ENCODE results near the gene PRRX1.

Gene PRRX1

DNA sequence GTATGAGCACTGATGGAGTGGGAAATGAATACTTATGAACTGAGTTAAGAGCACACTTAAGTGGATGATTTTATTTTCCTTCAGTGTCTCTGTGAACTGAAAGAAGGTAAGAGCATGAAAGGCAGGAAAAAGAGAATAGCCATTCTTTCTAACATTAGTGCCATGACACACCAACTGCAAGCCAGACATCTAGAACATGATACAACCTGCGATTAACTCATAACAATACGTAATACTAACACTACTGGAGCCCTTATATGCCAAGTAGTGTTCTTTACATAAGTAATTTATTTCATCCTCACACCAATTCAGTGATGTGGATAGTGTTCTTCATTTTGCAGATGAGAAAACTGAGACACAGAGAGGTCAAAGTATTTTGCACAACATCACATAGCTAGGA is 56.7 kb downstream of the PRRX1 start:
- TF ChIP-seq TARDBP (IDR thresholded peaks at IDR 0.05) (no peak), BHLHE40 (IDR thresholded peaks at IDR 0.05; ENCODE audit: borderline replicate concordance) (no peak), ELF4 (IDR thresholded peaks at IDR 0.05) (no peak), LEF1 (IDR thresholded peaks at IDR 0.05; ENCODE audit: borderline replicate concordance) (no peak), ZNF384 (IDR thresholded peaks at IDR 0.05) (no peak), SUZ12 (IDR thresholded peaks at IDR 0.05) (no peak), FOXM1 (IDR thresholded peaks at IDR 0.05; ENCODE audit: borderline replicate concordance) (no peak), FOXA1 (IDR thresholded peaks at IDR 0.05) (no peak), CTBP1 (IDR thresholded peaks at IDR 0.05; ENCODE audit: borderline replicate concordance) (no peak), NFRKB (IDR thresholded peaks at IDR 0.05) (no peak), L3MBTL2 (conservative IDR thresholded peaks at IDR 0.05) (no peak)
- TF ChIP-seq, protein P1, sequence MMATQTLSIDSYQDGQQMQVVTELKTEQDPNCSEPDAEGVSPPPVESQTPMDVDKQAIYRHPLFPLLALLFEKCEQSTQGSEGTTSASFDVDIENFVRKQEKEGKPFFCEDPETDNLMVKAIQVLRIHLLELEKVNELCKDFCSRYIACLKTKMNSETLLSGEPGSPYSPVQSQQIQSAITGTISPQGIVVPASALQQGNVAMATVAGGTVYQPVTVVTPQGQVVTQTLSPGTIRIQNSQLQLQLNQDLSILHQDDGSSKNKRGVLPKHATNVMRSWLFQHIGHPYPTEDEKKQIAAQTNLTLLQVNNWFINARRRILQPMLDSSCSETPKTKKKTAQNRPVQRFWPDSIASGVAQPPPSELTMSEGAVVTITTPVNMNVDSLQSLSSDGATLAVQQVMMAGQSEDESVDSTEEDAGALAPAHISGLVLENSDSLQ (IDR thresholded peaks at IDR 0.05), result no peak
- ChIA-PET POLR2A (no interaction called here), CTCF (no interaction called here)

DNA sequence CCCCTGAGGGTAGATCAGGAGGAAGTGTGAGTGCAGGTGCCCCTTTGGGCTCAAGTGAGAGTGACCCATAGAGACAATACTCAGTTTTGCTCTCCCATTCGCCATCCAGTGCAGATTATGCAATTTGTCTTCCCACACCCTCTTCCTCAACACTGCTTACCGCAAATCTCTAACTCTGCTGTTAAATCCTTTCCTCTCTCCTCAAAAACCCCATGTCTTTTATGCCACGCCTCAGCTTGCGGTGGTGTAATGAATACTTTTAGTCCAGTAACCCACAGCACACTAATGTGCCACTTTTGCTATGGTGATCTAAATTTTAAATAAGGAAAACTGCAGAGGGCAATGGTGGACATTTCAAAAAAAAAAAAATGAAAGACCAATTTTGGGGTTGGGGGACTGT is 57.7 kb downstream of the PRRX1 start:
- CTCF ChIA-PET, result no interaction called here
- TF ChIP-seq NFRKB (IDR thresholded peaks at IDR 0.05), result no peak
- no peak for TF ChIP-seq TARDBP (IDR thresholded peaks at IDR 0.05)
- TF ChIP-seq SUZ12 (IDR thresholded peaks at IDR 0.05), result no peak
- no peak for TF ChIP-seq HDGF (IDR thresholded peaks at IDR 0.05; ENCODE audit: borderline replicate concordance)
- TF ChIP-seq ARNT (IDR thresholded peaks at IDR 0.05), result no peak
- no peak for TF ChIP-seq ZNF384 (IDR thresholded peaks at IDR 0.05)
- no peak for TF ChIP-seq BHLHE40 (IDR thresholded peaks at IDR 0.05; ENCODE audit: borderline replicate concordance)
- TF ChIP-seq FOXK2 (IDR thresholded peaks at IDR 0.05), result no peak
- TF ChIP-seq FOXA1 (IDR thresholded peaks at IDR 0.05), result no peak
- TF ChIP-seq SP1 (IDR thresholded peaks at IDR 0.05), result no peak
- TF ChIP-seq LEF1 (IDR thresholded peaks at IDR 0.05; ENCODE audit: borderline replicate concordance), result no peak
- TF ChIP-seq, protein P1 (IDR thresholded peaks at IDR 0.05), result no peak
- no peak for TF ChIP-seq ELF4 (IDR thresholded peaks at IDR 0.05)
- TF ChIP-seq CTBP1 (IDR thresholded peaks at IDR 0.05; ENCODE audit: borderline replicate concordance), result no peak
- TF ChIP-seq L3MBTL2 (conservative IDR thresholded peaks at IDR 0.05), result no peak
- no peak for TF ChIP-seq FOXM1 (IDR thresholded peaks at IDR 0.05; ENCODE audit: borderline replicate concordance)
- POLR2A ChIA-PET, result no interaction called here
- no peak for DNase-seq (ENCODE audit: extremely low spot score)

More for the DNA sequence above, 56.7 kb downstream of the PRRX1 start:
- DNase-seq (ENCODE audit: extremely low spot score), result no peak

DNA sequence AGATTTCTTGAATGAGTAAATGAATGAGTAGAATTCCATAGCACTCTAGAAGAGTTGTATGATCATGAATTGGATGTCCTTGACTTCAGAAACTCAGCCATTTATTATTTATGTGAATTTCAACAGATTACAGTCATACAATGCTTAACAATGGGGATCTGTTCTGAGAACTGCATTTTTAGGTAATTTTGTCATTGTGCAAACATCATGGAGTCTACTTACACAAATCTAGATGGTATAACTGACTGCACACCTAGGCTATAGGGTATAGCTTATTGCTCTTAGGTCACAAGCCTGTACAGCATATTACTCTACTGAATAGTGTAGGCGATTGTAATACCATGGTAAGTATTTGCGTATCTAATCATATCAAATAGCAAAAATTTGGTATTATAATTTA is 59.6 kb downstream of the PRRX1 start:
- POLR2A ChIA-PET, result no interaction called here
- TF ChIP-seq, protein P1 (IDR thresholded peaks at IDR 0.05), result no peak
- no peak for TF ChIP-seq ARNT (IDR thresholded peaks at IDR 0.05)
- TF ChIP-seq FOXA1 (IDR thresholded peaks at IDR 0.05), result no peak
- no peak for TF ChIP-seq TARDBP (IDR thresholded peaks at IDR 0.05)
- no peak for TF ChIP-seq SUZ12 (IDR thresholded peaks at IDR 0.05)
- no peak for TF ChIP-seq SP1 (IDR thresholded peaks at IDR 0.05)
- TF ChIP-seq BHLHE40 (IDR thresholded peaks at IDR 0.05; ENCODE audit: borderline replicate concordance), result no peak
- no peak for TF ChIP-seq FOXM1 (IDR thresholded peaks at IDR 0.05; ENCODE audit: borderline replicate concordance)
- no peak for TF ChIP-seq ZNF384 (IDR thresholded peaks at IDR 0.05)
- no peak for TF ChIP-seq HDGF (IDR thresholded peaks at IDR 0.05; ENCODE audit: borderline replicate concordance)
- no peak for TF ChIP-seq CTBP1 (IDR thresholded peaks at IDR 0.05; ENCODE audit: borderline replicate concordance)
- no peak for TF ChIP-seq FOXK2 (IDR thresholded peaks at IDR 0.05)
- no peak for TF ChIP-seq ELF4 (IDR thresholded peaks at IDR 0.05)
- TF ChIP-seq NFRKB (IDR thresholded peaks at IDR 0.05), result no peak
- TF ChIP-seq LEF1 (IDR thresholded peaks at IDR 0.05; ENCODE audit: borderline replicate concordance), result no peak
- no peak for TF ChIP-seq L3MBTL2 (conservative IDR thresholded peaks at IDR 0.05)
- DNase-seq (ENCODE audit: extremely low spot score), result no peak
- CTCF ChIA-PET, result no interaction called here

DNA sequence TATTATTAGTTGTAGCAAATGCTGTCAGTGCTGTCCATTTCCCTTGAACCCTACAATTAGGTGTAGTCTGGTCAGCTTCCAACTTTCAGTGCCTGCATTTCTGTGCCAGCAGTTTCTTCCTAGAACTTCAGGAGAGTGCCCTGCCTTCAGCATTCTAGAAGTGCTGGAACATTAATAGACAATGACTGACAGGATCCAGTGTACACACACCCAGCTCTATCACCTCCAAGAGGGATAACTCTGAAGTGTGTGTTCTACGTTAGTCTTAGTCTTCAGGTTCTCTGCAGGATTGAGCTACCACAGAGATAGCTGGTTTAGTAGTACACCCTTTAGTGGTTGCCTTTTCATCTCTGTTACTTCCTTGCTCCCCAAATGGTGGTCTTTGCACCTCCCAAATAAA is 61.4 kb downstream of the PRRX1 start:
- TF ChIP-seq L3MBTL2 (conservative IDR thresholded peaks at IDR 0.05) (no peak), FOXM1 (IDR thresholded peaks at IDR 0.05; ENCODE audit: borderline replicate concordance) (no peak), NFRKB (IDR thresholded peaks at IDR 0.05) (no peak), LEF1 (IDR thresholded peaks at IDR 0.05; ENCODE audit: borderline replicate concordance) (no peak), FOXA1 (IDR thresholded peaks at IDR 0.05) (no peak), ZNF384 (IDR thresholded peaks at IDR 0.05) (no peak)
- TF ChIP-seq, protein P1 (IDR thresholded peaks at IDR 0.05), result no peak
- CTCF ChIA-PET, result no interaction called here
- POLR2A ChIA-PET, result no interaction called here
- DNase-seq (ENCODE audit: extremely low spot score), result no peak

DNA sequence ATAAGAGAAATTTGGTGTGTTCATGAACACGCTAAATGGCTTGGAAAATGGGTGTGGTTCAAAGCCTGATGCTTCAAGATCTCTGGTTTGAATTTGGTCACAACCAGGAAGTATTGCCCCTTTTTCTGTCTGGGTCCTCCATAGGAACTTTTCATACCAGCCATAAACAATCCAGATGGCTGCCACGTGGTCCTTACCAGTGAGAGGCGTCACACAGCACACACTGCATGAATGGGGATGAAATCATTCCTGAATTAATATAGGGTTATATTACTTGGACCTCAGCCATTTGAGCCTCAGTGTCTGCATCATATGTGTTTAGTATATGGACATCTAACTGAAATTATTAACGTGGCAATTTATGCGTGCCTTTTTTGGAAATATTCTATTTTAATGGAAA is 64.0 kb downstream of the PRRX1 start:
- TF ChIP-seq L3MBTL2 (conservative IDR thresholded peaks at IDR 0.05), result no peak
- TF ChIP-seq ELF4 (IDR thresholded peaks at IDR 0.05), result no peak
- TF ChIP-seq TARDBP (IDR thresholded peaks at IDR 0.05), result no peak
- TF ChIP-seq CTBP1 (IDR thresholded peaks at IDR 0.05; ENCODE audit: borderline replicate concordance), result no peak
- no peak for TF ChIP-seq SP1 (IDR thresholded peaks at IDR 0.05)
- TF ChIP-seq LEF1 (IDR thresholded peaks at IDR 0.05; ENCODE audit: borderline replicate concordance), result no peak
- no peak for TF ChIP-seq FOXM1 (IDR thresholded peaks at IDR 0.05; ENCODE audit: borderline replicate concordance)
- no peak for TF ChIP-seq NFRKB (IDR thresholded peaks at IDR 0.05)
- TF ChIP-seq HDGF (IDR thresholded peaks at IDR 0.05; ENCODE audit: borderline replicate concordance), result no peak
- TF ChIP-seq SUZ12 (IDR thresholded peaks at IDR 0.05), result no peak
- no peak for TF ChIP-seq ZNF384 (IDR thresholded peaks at IDR 0.05)
- TF ChIP-seq BHLHE40 (IDR thresholded peaks at IDR 0.05; ENCODE audit: borderline replicate concordance), result no peak
- no peak for TF ChIP-seq FOXK2 (IDR thresholded peaks at IDR 0.05)
- TF ChIP-seq ARNT (IDR thresholded peaks at IDR 0.05), result no peak
- no peak for TF ChIP-seq FOXA1 (IDR thresholded peaks at IDR 0.05)
- TF ChIP-seq, protein P1 (IDR thresholded peaks at IDR 0.05), result no peak
- CTCF ChIA-PET, result no interaction called here
- no peak for DNase-seq (ENCODE audit: extremely low spot score)
- POLR2A ChIA-PET, result no interaction called here

Measured in HEK293T (cell line).